Endothelial cell of umbilical vein (primary cell): Measurements from ENCODE around the gene HIC2. TPM values are rescaled to one million over a fixed set of nuclear protein-coding genes. Genes with fewer than 3 reads are reported as not detected.

Experiments used
- BruUV-seq: library from RNA; stranded (reverse); fragments of 400-500 nt; replicated peaks from 2 replicates; lab custom pipeline; 2021; lab: Mats Ljungman, UMichigan
- CTCF ChIA-PET: fragments of 300-600, 350-600 bp; sonication (Branson Sonifier 250); formaldehyde crosslinking; loops from one replicate; lab custom pipeline; 2021; ENCODE audit warnings: antibody characterized with exemption, inconsistent platforms; lab: Charles Lee
- POLR2A ChIA-PET: fragments of 300-600, 350-600 bp; sonication (Branson Sonifier 250); formaldehyde crosslinking; loops from one replicate; lab custom pipeline; 2021; ENCODE audit warnings: antibody characterized with exemption, inconsistent platforms; lab: Charles Lee
- DNase-seq: peaks from one replicate; pipeline ENCODE4 v3.0.0-alpha.2; 2011; ENCODE audit warnings: low read depth, low spot score
- FAIRE-seq: peaks from 2 replicates; lab custom pipeline; 2011; peaks lifted over from hg19 to GRCh38; lab: Jason Lieb, UNC
- H2AFZ ChIP-seq: 2 replicates; pipeline ENCODE4 v1.6.0; 2012; ENCODE audit warnings: low read depth, low read length, control low read depth, inconsistent platforms
- H3K27ac ChIP-seq: 2 replicates; pipeline ENCODE4 v1.5.1; 2011; ENCODE audit warnings: low read depth, mild to moderate bottlenecking, control low read depth, low read length, moderate library complexity; ENCODE audit not compliant: insufficient read depth
- H3K27me3 ChIP-seq, 2 experiments: 2 replicates each; pipeline versions ENCODE4 v1.6.0 to v1.6.1; 2011; ENCODE audit warnings: low read length in 2 of 2, mixed read lengths in 1 of 2; ENCODE audit not compliant: control insufficient read depth in 2 of 2, insufficient read depth in 2 of 2
- H3K36me3 ChIP-seq, 2 experiments: 2 replicates in 1 of 2; 3 replicates in 1 of 2; pipeline ENCODE4 v1.5.1; 2011; ENCODE audit warnings: low read length in 2 of 2, mild to moderate bottlenecking in 1 of 2, moderate library complexity in 1 of 2; ENCODE audit not compliant: control insufficient read depth in 2 of 2, insufficient read depth in 2 of 2; ENCODE audit errors: extremely low read depth in 1 of 2
- H3K4me1 ChIP-seq: 3 replicates; pipeline ENCODE4 v1.5.1; 2011; ENCODE audit warnings: mild to moderate bottlenecking, low read length; ENCODE audit not compliant: control insufficient read depth, insufficient read depth; ENCODE audit errors: extremely low read depth
- H3K4me2 ChIP-seq: 2 replicates; pipeline ENCODE4 v1.6.1; 2011; ENCODE audit warnings: low read length, control low read depth, mixed read lengths; ENCODE audit not compliant: insufficient read depth
- H3K4me3 ChIP-seq, 3 experiments: fragments of 200-600 bp in 1 of 3; sonication (generic), shearing (Covaris generic) in 1 of 3; replicated peaks in 1 of 3; 2 replicates each; pipeline ENCODE4 v1.5.1; 2011 to 2016; ENCODE audit warnings: control low read depth in 3 of 3, low read length in 3 of 3, mild to moderate bottlenecking in 2 of 3, inconsistent platforms in 1 of 3, low read depth in 1 of 3, moderate library complexity in 1 of 3; ENCODE audit not compliant: insufficient read depth in 1 of 3
- H3K79me2 ChIP-seq: 2 replicates; pipeline ENCODE4 v1.6.0; 2012; ENCODE audit warnings: low read length, inconsistent platforms; ENCODE audit not compliant: control insufficient read depth, insufficient read depth
- H3K9ac ChIP-seq: replicated peaks from 2 replicates; pipeline ENCODE3; 2011; ENCODE audit warnings: low read length, control low read depth; ENCODE audit not compliant: insufficient read depth; ENCODE audit errors: extremely low read depth
- H3K9me1 ChIP-seq: replicated peaks from 3 replicates; pipeline ENCODE4 v1.6.0; 2011; ENCODE audit warnings: mild to moderate bottlenecking, low read length; ENCODE audit not compliant: control insufficient read depth, insufficient read depth; ENCODE audit errors: extremely low read depth
- H3K9me3 ChIP-seq: replicated peaks from 2 replicates; pipeline ENCODE4 v1.5.1; 2012; ENCODE audit warnings: low read length, inconsistent platforms; ENCODE audit not compliant: control insufficient read depth, insufficient read depth
- H4K20me1 ChIP-seq: replicated peaks from 2 replicates; pipeline ENCODE3; 2011; ENCODE audit warnings: mild to moderate bottlenecking, low read length; ENCODE audit not compliant: control insufficient read depth, insufficient read depth; ENCODE audit errors: extremely low read depth
- CTCF ChIP-seq, 2 donors: IDR thresholded peaks; 1 replicate in 1 of 2; 2 replicates in 1 of 2; pipeline ENCODE4 v1.5.1; 2011; ENCODE audit warnings: low read length in 2 of 2, mild to moderate bottlenecking in 2 of 2, moderate library complexity in 2 of 2, control low read depth in 1 of 2, inconsistent platforms in 1 of 2, low read depth in 1 of 2; ENCODE audit not compliant: insufficient read depth in 1 of 2; ENCODE audit errors: extremely low read depth in 1 of 2
- EZH2 ChIP-seq: IDR thresholded peaks from 2 replicates; pipeline ENCODE4 v1.6.1; 2012; ENCODE audit warnings: borderline replicate concordance, low read depth, mild to moderate bottlenecking, moderate library complexity, low read length, inconsistent platforms; ENCODE audit not compliant: severe bottlenecking
- FOS ChIP-seq: IDR thresholded peaks from 2 replicates; pipeline ENCODE4 v1.6.1; 2011; ENCODE audit warnings: mild to moderate bottlenecking, low read length, moderate library complexity, borderline replicate concordance; ENCODE audit not compliant: insufficient read depth
- GATA2 ChIP-seq: IDR thresholded peaks from 2 replicates; pipeline ENCODE4 v1.7.0; 2011; ENCODE audit warnings: low read depth, mild to moderate bottlenecking, moderate library complexity, mixed read lengths, low read length; ENCODE audit not compliant: insufficient read length, insufficient read depth
- JUN ChIP-seq: IDR thresholded peaks from 2 replicates; pipeline ENCODE4 v1.6.1; 2011; ENCODE audit warnings: borderline replicate concordance, low read depth; ENCODE audit not compliant: insufficient read length, insufficient read depth
- MYC ChIP-seq: IDR thresholded peaks from one replicate; pipeline ENCODE4 v1.6.1; 2011; ENCODE audit warnings: mild to moderate bottlenecking, low read depth, low read length
- POLR2A ChIP-seq: IDR thresholded peaks from 2 replicates; pipeline ENCODE4 v1.6.1; 2012; ENCODE audit warnings: low read depth, mild to moderate bottlenecking, control low read depth, low read length
- POLR2AphosphoS5 ChIP-seq: IDR thresholded peaks from 2 replicates; pipeline ENCODE4 v1.6.1; 2012; ENCODE audit warnings: low read depth, mild to moderate bottlenecking, control low read depth, low read length, moderate library complexity; ENCODE audit not compliant: insufficient read depth
- dilution Hi-C: fragments of 300-500 bp; cut with MboI; formaldehyde crosslinking; loops from one replicate; pipeline ENCODE4 v1.15.0; 2019; ENCODE audit warnings: low sequenced_read_pairs; ENCODE audit not compliant: extremely low pct_ligation_motif_present
- intact Hi-C: fragments of 100-400 bp; cut with micrococcal nuclease; formaldehyde crosslinking; loops from one replicate; pipeline ENCODE4 v1.10.0; 2022
- polyA plus RNA-seq, 4 experiments: library from polyadenylated mRNA; depleted of rRNA in 3 of 4; stranded (reverse) in 3 of 4; unstranded in 1 of 4; fragments of >200 nt; gene quantifications; 2 replicates each; pipeline versions ENCODE4 v1.2.1 to v1.2.3, GENCODE V29; 2011 to 2012; ENCODE audit warnings: missing spikeins in 1 of 4
- total RNA-seq: library from RNA; stranded (reverse); gene quantifications from 2 replicates; pipeline ENCODE4 v1.2.3, GENCODE V29; 2021
- TF ChIP-seq, protein P1 (sequence below): IDR thresholded peaks from 2 replicates; pipeline ENCODE4 v1.6.1; 2011; ENCODE audit not compliant: insufficient read depth, insufficient read length

HIC2 gene
- total and polyA plus RNA-seq, 2 donors (not counting 3 experiments of a cell fraction or from before 2014, with no cell fraction given): 1.9 to 4.9 TPM

GRCh38 chr22:21445437-21446127 lies 28.4 kb downstream of the HIC2 start:
- TF ChIP-seq EZH2 (no peak), CTCF (IDR thresholded peaks at IDR 0.05; ENCODE audit: extremely low read depth in 1 of 2, insufficient read depth in 1 of 2, low read depth in 1 of 2, low read length in 2 of 2) (no peak), JUN (no peak), MYC (no peak), POLR2AphosphoS5 (no peak), POLR2A (no peak), GATA2 (no peak), FOS (no peak)
- TF ChIP-seq, protein P1, sequence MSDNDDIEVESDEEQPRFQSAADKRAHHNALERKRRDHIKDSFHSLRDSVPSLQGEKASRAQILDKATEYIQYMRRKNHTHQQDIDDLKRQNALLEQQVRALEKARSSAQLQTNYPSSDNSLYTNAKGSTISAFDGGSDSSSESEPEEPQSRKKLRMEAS: no peak
- CTCF ChIA-PET: no interaction called here

More at GRCh38 chr22:21445437-21446127, 28.4 kb downstream of the HIC2 start:
- no peaks in the 10 kb centered on the region for H3K9me3 ChIP-seq
- no peak overlapping the region for H3K27ac ChIP-seq
- DNase-seq (no peak), FAIRE-seq (no peak)
- intact Hi-C loops: no loop called here
- H3K9me1 ChIP-seq: no peaks in the 10 kb centered on the region
- H3K4me3 ChIP-seq: no peak overlapping the region
- no peaks in the 10 kb centered on the region for H3K4me1 ChIP-seq
- H2AFZ ChIP-seq: no peak overlapping the region
- dilution Hi-C loops: no loop called here
- H3K27me3 ChIP-seq: no peaks in the 10 kb centered on the region
- H4K20me1 ChIP-seq: no peaks in the 10 kb centered on the region
- peaks cover 0 to 9% of the 10 kb centered on the region in 2 experiments for H3K36me3 ChIP-seq
- POLR2A ChIA-PET: no interaction called here
- no peak overlapping the region for H3K9ac ChIP-seq
- BruUV-seq: no TSS peak
- H3K79me2 ChIP-seq: no peaks in the 10 kb centered on the region
- no peak overlapping the region for H3K4me2 ChIP-seq
